Prostate gland (tissue), 2 donors: ENCODE measurements around the gene SCAMP2. TPM values are rescaled to one million over a fixed set of nuclear protein-coding genes. Genes with fewer than 3 reads are reported as not detected.
A peak's percentile ranks its signal among the peaks of the same experiment; 100 is the strongest.

ENCODE experiments used
- DNase-seq: peaks from one replicate; pipeline ENCODE4 v3.0.0-alpha.2; 2019; ENCODE audit warnings: low spot score
- H3K27ac ChIP-seq, 2 donors: fragments of 200-600 bp; sonication (generic); 2 replicates each; pipeline ENCODE4 v1.5.1; 2017 to 2019
- H3K27me3 ChIP-seq: fragments of 200-600 bp; sonication (generic); replicated peaks from 2 replicates; pipeline ENCODE4 v1.5.1; 2019; ENCODE audit not compliant: insufficient read depth
- H3K36me3 ChIP-seq, 2 donors: fragments of 200-600 bp; sonication (generic); 1 replicate in 1 of 2; 2 replicates in 1 of 2; pipeline versions ENCODE4 v1.5.1 to v1.8.1; 2017 to 2019
- H3K4me1 ChIP-seq: fragments of 200-600 bp; sonication (generic); replicated peaks from 2 replicates; pipeline ENCODE4 v1.5.1; 2019
- H3K4me3 ChIP-seq, 2 donors: fragments of 200-600 bp; sonication (generic); 2 replicates each; pipeline ENCODE4 v1.5.1; 2017 to 2019
- H3K9me3 ChIP-seq: fragments of 200-600 bp; sonication (generic); 2 replicates; pipeline ENCODE4 v1.5.1; 2017
- CTCF ChIP-seq, 4 experiments: fragments of 200-600 bp in 2 of 4; fragments of 450-650 bp in 2 of 4; sonication (generic) in 2 of 4; IDR thresholded peaks; 1 replicate in 3 of 4; 2 replicates in 1 of 4; pipeline ENCODE4 v1.5.1; 2016 to 2019; ENCODE audit warnings: antibody characterized with exemption in 4 of 4, mild to moderate bottlenecking in 2 of 4, moderate library complexity in 2 of 4
- POLR2A ChIP-seq: fragments of 450-650 bp; IDR thresholded peaks from one replicate; pipeline ENCODE4 v1.6.1; 2016; ENCODE audit warnings: antibody characterized with exemption, mild to moderate bottlenecking
- POLR2AphosphoS5 ChIP-seq: sonication (generic); formaldehyde crosslinking; IDR thresholded peaks from one replicate; pipeline ENCODE4 v1.6.1; 2017; ENCODE audit warnings: antibody characterized with exemption
- WGBS: methylation state at CpG from one replicate; pipeline ENCODE4 v1.1.5; 2018; 5-methylcytosine and 5-hydroxymethylcytosine counted together
- intact Hi-C: fragments of 100-400 bp; cut with DNase I; formaldehyde crosslinking; loops from one replicate; pipeline ENCODE4 v1.14.2; 2022
- total RNA-seq, 2 donors: library from RNA; depleted of rRNA; stranded (reverse); fragments of >200 nt; gene quantifications; one replicate each; pipeline ENCODE4 v1.1.0, GENCODE V29; 2016

SCAMP2 gene
- total RNA-seq, 2 donors from 2014 or later = 101 to 103 TPM

- Histone ChIP-seq H3K4me3 (no peak overlapping the region), H3K27me3 (no peaks in the 10 kb centered on the region), H3K27ac (no peak overlapping the region), H3K4me1 (no peaks in the 10 kb centered on the region), H3K36me3 (no peaks in the 10 kb centered on the region), H3K9me3 (no peaks in the 10 kb centered on the region)
- intact Hi-C loops = no loop called here
- WGBS = 72% methylated on average over 4 of the region's 4 CpGs
- no peak for TF ChIP-seq POLR2AphosphoS5
- DNase-seq = no peak
These were observed 5.1 kb upstream of the SCAMP2 start for GRCh38 chr15:74878273-74878672.

- TF ChIP-seq POLR2AphosphoS5 (no peak), CTCF (IDR thresholded peaks at IDR 0.05) (no peak), POLR2A (no peak)
- intact Hi-C loops = no loop called here
- H3K4me3 ChIP-seq = peak overlapping the region; percentile 67 to 75
- H3K4me1 ChIP-seq = peaks cover 11% of the 10 kb centered on the region
- no peak for DNase-seq
- peak overlapping the region; percentile 87 to 91 for H3K27ac ChIP-seq
- H3K9me3 ChIP-seq = no peaks in the 10 kb centered on the region
- WGBS = 24% methylated on average over 16 of the region's 16 CpGs
- H3K27me3 ChIP-seq = no peaks in the 10 kb centered on the region
- no peaks in the 10 kb centered on the region for H3K36me3 ChIP-seq
These were observed 725 bp upstream of the SCAMP2 start for GRCh38 chr15:74873756-74874424.

- H3K27me3 ChIP-seq = no peaks in the 10 kb centered on the region
- no peak for DNase-seq
- H3K36me3 ChIP-seq = no peaks in the 10 kb centered on the region
- WGBS = 2% methylated on average over 11 of the region's 11 CpGs
- peaks cover 23% of the 10 kb centered on the region for H3K4me1 ChIP-seq
- peak overlapping the region; percentile 67 to 75 for H3K4me3 ChIP-seq
- TF ChIP-seq POLR2A (no peak), POLR2AphosphoS5 (no peak), CTCF (IDR thresholded peaks at IDR 0.05) (no peak)
- peak overlapping the region; percentile 87 to 91 for H3K27ac ChIP-seq
- intact Hi-C loops = no loop called here
- no peaks in the 10 kb centered on the region for H3K9me3 ChIP-seq
These were observed 496 bp downstream of the SCAMP2 start for GRCh38 chr15:74872702-74873035.

GRCh38 chr15:74870436-74871215 lies 2.5 kb downstream of the SCAMP2 start:
- intact Hi-C loops = no loop called here
- no peak overlapping the region for H3K4me3 ChIP-seq
- 33% methylated on average over 6 of the region's 6 CpGs for WGBS
- TF ChIP-seq POLR2A = no peak
- TF ChIP-seq POLR2AphosphoS5 = no peak
- TF ChIP-seq CTCF (IDR thresholded peaks at IDR 0.05) = no peak
- H3K9me3 ChIP-seq = no peaks in the 10 kb centered on the region
- peaks cover 23% of the 10 kb centered on the region for H3K4me1 ChIP-seq
- no peaks in the 10 kb centered on the region for H3K36me3 ChIP-seq
- peak overlapping the region in 1 of 2 donors; percentile 9 for H3K27ac ChIP-seq
- DNase-seq = no peak
- H3K27me3 ChIP-seq = no peaks in the 10 kb centered on the region

GRCh38 chr15:74869726-74870407 lies 3.3 kb downstream of the SCAMP2 start:
- no peaks in the 10 kb centered on the region for H3K36me3 ChIP-seq
- peaks cover 23% of the 10 kb centered on the region for H3K4me1 ChIP-seq
- H3K27me3 ChIP-seq = no peaks in the 10 kb centered on the region
- intact Hi-C loops = no loop called here
- peak overlapping the region in 1 of 2 donors; percentile 9 for H3K27ac ChIP-seq
- TF ChIP-seq POLR2A (no peak), CTCF (IDR thresholded peaks at IDR 0.05) (no peak), POLR2AphosphoS5 (no peak)
- no peak overlapping the region for H3K4me3 ChIP-seq
- H3K9me3 ChIP-seq = no peaks in the 10 kb centered on the region
- DNase-seq = no peak
- WGBS = 51% methylated on average over 6 of the region's 6 CpGs
